HUDEP-2 (cell line): ENCODE results near the gene EIF1AD.
"Not testable (repeated sequence)": the region's sequence is repeated elsewhere in the genome, so short reads cannot be mapped to it uniquely, and the experiment has no call there.

Experiments used
- DNase-seq, 76 experiments: peaks; one replicate each; lab custom pipeline; 2025; ENCODE audit not compliant: unreplicated experiment in 76 of 76; lab: John Stamatoyannopoulos, UW

The EIF1AD gene

GRCh38 chr11:65973439-65974110, 28.4 kb downstream of the EIF1AD start:
- DNase-seq, result no peak

DNA sequence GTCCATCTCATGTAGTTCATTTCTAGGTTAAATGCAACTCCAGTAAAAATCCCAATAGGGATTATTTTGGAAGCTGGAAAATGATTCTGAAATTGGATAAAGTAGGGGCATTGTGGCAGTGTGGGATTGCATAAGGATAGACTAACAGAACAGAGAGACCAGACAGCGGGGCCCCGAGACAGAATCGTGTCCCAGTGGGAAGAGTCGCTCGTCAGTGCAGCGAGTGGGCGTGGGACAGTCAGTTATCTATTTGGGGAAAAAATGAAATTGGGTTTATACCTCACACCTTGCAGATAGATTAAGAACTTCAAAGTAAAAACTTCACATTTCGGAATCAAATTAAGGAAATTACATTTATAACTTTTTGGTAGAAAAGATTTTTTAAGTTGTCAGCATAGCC, 29.8 kb downstream of the EIF1AD start:
- DNase-seq, result no peak

DNA sequence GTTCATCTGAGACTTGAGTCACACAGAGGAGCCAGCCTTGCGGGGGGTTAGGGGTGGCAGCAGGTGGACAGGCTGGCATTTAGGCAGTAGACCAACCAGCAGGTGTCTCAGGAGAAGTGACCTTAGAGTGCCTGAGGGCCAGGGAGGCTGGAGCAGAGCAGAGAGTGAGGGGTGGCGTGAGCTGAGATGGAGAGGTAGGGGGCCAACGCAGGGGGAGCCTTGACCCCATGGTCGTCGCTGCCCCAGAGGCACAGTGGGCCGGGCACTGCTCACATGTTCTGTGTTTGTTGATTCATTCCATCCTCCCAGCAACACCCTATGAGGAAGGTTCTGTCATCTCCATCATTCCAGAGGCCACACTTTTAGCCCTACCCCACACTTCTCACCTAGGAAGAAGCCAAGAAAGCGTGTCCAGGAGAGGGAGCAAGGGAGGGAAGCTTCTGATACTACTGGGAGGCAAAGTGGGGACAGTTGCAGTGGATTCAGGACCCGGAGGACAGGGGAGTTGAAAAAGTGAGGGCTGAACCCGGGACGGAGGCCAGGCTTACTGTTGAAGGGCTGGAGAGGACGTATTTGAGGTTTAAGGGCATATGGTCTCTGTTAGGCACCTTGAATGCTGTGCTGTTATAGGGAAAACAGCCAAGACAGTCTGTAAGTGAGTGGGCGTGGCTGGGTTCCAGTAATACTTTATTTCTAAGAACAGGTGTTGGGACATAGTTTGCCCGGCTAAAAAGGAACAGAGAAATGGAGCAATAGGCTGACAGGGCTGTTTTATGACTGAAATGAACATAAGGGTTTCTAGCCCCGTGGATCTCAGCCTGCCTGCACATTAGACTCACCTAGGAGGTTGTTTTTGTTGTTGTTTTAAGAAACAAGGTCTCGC, 33.1 kb downstream of the EIF1AD start:
- DNase-seq, result no peak

DNA sequence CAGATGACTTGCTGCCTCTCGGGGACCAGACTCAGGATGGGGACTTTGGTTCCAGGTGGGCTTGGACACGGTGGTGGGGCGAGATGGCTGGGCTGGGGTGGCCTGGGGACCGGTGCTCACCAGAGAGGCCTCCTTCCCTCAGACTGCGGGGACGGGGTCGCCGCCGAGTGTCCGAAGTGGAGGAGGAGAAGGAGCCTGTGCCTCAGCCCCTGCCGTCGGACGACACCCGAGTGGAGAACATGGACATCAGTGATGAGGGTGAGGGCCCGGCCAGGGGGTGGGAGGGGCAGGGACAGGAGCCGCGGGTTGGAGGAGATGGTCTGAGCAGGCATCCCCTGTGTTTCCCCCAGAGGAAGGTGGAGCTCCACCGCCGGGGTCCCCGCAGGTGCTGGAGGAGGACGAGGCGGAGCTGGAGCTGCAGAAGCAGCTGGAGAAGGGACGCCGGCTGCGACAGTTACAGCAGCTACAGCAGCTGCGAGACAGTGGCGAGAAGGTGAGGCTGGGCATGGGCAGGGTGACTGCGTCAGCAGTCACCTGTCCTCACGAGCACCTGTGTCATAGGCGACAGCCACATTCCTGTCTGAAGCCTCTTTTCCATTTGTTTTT, 34.5 kb downstream of the EIF1AD start:
- DNase-seq, result no peak

GRCh38 chr11:65965986-65966762, 35.8 kb downstream of the EIF1AD start:
- no peak for DNase-seq

DNA sequence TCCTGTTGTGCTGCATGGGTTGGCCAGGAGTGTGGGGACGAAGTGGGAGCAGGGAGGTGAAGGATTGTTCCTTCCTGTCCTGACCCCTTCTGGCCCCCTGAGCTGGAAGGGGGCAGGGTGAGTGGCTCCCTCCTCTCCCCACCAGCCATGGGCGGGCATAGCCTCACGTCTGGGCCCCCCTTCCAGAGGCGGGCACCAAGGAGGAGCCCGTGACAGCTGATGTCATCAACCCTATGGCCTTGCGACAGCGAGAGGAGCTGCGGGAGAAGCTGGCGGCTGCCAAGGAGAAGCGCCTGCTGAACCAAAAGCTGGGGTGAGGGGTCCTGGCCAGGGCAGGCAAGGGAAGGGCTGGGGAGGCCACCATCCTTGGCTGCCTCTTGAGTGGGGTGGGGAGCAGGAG, 37.1 kb downstream of the EIF1AD start:
- DNase-seq, result no peak

DNA sequence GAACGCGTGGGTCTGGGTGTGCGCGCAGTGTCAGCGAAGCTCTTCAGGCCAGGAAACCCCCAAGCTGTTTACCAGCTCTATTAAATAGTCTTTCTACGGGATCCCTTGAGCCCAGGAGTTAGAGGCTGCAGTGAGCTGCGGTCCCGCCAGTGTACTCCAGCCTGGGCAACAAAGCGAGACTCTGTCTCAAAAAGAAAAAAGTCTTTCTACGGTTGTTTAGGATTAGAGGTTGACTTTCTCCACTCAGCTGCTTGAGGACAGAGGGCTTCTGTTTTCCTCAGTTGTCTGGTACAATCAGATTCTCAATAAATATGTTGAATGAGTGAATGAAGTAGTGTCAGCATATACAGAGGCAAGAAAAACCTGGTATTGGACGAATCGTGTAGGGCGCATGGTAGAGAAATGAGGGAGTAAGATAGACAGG, 39.8 kb downstream of the EIF1AD start:
- peak in 1 of 76 experiments; percentile 12 for DNase-seq

DNA sequence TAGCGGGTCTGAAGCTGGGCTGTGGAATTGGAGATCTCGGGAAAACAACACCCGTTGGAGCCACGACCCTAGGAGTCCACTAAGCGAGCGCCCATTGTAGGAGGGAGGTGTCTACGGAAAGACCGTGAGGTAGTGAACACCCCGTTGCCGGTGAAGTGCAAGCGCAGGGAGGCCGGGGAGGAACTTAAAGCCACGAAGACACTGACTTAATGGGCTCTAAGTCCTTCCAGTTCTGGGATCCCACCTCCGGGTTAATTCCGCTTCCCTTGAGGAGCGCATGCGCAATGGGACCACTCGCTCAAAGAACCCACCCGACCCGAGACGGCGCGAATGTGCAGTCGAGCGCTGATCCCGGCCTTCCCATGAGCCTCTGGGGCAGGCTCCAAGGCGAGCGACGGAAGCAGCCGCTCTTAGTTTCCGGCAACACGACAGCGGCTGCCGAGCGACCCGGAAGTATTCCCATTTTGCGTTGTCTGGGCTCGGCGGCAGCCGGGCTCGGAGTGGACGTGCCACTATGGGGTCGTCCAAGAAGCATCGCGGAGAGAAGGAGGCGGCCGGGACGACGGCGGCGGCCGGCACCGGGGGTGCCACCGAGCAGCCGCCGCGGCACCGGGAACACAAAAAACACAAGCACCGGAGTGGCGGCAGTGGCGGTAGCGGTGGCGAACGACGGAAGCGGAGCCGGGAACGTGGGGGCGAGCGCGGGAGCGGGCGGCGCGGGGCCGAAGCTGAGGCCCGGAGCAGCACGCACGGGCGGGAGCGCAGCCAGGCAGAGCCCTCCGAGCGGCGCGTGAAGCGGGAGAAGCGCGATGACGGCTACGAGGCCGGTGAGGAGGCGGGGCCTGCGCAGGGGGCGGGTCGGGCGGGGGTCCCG, 40.5 kb downstream of the EIF1AD start, which contains the start of gene SART1:
Gene SART1, plus strand, starts transcription at position 468 of the 874 bp plus-strand sequence. Its CDS starts 47 bp downstream, at position 515.
- peak in 74 of 76 experiments; percentile 71 to 96 (median 91) for DNase-seq

DNA sequence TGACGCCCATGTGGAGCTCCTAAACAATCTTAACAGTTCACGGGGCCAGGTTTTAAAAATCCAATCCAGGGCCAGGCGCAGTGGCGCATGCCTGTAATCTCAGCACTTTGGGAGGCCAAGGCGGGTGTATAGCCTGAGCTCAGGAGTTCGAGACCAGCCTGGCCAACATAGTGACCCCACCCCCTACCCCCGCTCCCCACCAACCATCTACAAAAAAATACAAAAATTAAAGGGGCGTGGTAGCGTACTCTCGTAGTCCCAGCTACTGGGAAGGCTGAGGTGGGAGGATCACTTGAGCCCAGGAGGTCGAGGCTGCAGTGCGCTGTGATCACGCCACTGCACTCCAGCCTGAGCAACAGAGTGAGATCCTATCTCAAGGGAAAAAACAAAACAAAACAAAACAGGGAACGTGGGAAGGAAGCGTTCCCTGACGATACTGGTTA, 41.1 kb downstream of the EIF1AD start:
- DNase-seq, result peak in 4 of 76 experiments; percentile 6 to 42 (median 28)

- no peak for DNase-seq
Observed at GRCh38 chr11:65958774-65959420, 43.1 kb downstream of the EIF1AD start.

GRCh38 chr11:65958291-65958690, 43.7 kb downstream of the EIF1AD start:
- DNase-seq, result peak in 1 of 76 experiments; percentile 1

- DNase-seq, result no peak
Observed at GRCh38 chr11:65954771-65955170, 47.2 kb downstream of the EIF1AD start.

GRCh38 chr11:65953471-65953870, 48.5 kb downstream of the EIF1AD start:
- no peak for DNase-seq

DNA sequence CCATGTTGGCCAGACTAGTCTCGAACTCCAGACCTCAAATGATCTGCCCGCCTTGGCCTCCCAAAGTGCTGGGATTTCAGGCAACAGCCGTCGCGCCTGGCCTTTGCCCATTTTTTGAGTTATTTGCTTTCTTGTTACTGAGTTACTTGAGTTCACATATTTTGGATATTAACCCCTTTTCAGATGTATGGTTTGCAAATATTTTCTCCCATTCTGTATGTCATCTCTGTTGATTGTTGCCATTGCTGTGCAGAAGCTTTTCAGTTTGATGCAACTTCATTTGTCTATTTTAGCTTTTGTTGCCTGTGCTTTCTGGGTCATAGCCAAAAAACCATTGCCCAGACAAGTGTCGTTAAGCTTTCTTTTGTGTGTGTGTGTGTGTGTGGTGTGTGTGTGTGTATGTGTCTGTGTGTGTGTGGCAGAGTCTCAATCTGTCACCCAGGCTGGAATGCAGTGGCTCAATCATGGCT, 49.9 kb downstream of the EIF1AD start:
- DNase-seq, result no peak

DNA sequence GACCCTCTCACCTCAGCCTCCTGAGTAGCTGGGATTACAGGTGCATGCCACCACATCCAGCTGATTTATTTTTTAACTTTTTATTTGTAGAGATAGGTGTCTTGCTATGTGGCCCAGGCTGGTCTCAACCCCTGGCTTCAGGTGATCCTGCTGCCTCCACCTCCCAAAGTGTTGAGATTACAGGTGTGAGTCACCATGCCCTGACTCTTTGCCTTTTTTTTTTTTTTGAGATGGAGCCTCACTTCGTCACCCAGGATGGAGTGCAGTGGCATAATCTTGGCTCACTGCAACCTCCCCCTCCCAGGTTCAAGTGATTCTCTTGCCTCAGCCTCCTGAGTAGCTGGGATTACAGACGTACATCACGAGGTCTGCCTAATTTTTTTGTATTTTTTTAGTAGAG, 50.3 kb downstream of the EIF1AD start:
- not testable (repeated sequence) for DNase-seq

- DNase-seq, result not testable (repeated sequence)
Observed at GRCh38 chr11:65950711-65951110, 51.2 kb downstream of the EIF1AD start.

GRCh38 chr11:65947603-65948125, 54.3 kb downstream of the EIF1AD start:
- DNase-seq, result no peak

- DNase-seq, result no peak
Observed at GRCh38 chr11:65947133-65947532, 54.8 kb downstream of the EIF1AD start.

GRCh38 chr11:65946655-65947054, 55.3 kb downstream of the EIF1AD start:
- DNase-seq, result no peak
